RWPE1 (cell line): ENCODE results near the gene NEMP2.
"Not testable (repeated sequence)": the region's sequence is repeated elsewhere in the genome, so short reads cannot be mapped to it uniquely, and the experiment has no call there.

Experiments
- CTCF ChIA-PET: fragments of 350-600 bp; sonication (Branson Sonifier 250); formaldehyde crosslinking; extraction: SDS; loops from one replicate; lab custom pipeline; 2021; lab: Yijun Ruan, JAX
- POLR2A ChIA-PET: fragments of 400-600 bp; formaldehyde crosslinking; extraction: SDS; loops from one replicate; lab custom pipeline; 2020; ENCODE audit warnings: antibody characterized with exemption; ENCODE audit not compliant: low non-redundant PET; lab: Yijun Ruan, JAX
- DNase-seq: peaks from one replicate; pipeline ENCODE4 v3.0.0; 2012; ENCODE audit warnings: low spot score
- H3K27ac ChIP-seq: fragments of 450-650 bp; 2 replicates; pipeline ENCODE4 v1.5.1; 2017
- CTCF ChIP-seq: fragments of 450-650 bp; conservative IDR thresholded peaks from 2 replicates; pipeline ENCODE4 v1.5.1; 2017; ENCODE audit warnings: low read depth, mild to moderate bottlenecking

The NEMP2 gene

GRCh38 chr2:190503088-190503487 is 31.4 kb downstream of the NEMP2 start:
- no peak for TF ChIP-seq CTCF
- DNase-seq: no peak
- POLR2A ChIA-PET: no interaction called here
- CTCF ChIA-PET: no interaction called here
- no peak overlapping the region for H3K27ac ChIP-seq

- POLR2A ChIA-PET: no interaction called here
- no peak overlapping the region for H3K27ac ChIP-seq
- CTCF ChIA-PET: no interaction called here
- DNase-seq: no peak
- no peak for TF ChIP-seq CTCF
These were observed 32.7 kb downstream of the NEMP2 start for GRCh38 chr2:190501702-190502407.

GRCh38 chr2:190501231-190501630 is 33.3 kb downstream of the NEMP2 start:
- DNase-seq: no peak
- H3K27ac ChIP-seq: no peak overlapping the region
- ChIA-PET POLR2A (no interaction called here), CTCF (no interaction called here)
- no peak for TF ChIP-seq CTCF

GRCh38 chr2:190500054-190500502 is 34.4 kb downstream of the NEMP2 start:
- no peak overlapping the region for H3K27ac ChIP-seq
- ChIA-PET CTCF (no interaction called here), POLR2A (no interaction called here)
- no peak for DNase-seq
- TF ChIP-seq CTCF: no peak

- no peak for DNase-seq
- TF ChIP-seq CTCF: no peak
- CTCF ChIA-PET: no interaction called here
- H3K27ac ChIP-seq: no peak overlapping the region
- POLR2A ChIA-PET: no interaction called here
These were observed 35.2 kb downstream of the NEMP2 start for GRCh38 chr2:190499273-190499672.

GRCh38 chr2:190497428-190497827 is 37.1 kb downstream of the NEMP2 start:
- H3K27ac ChIP-seq: no peak overlapping the region
- POLR2A ChIA-PET: no interaction called here

GRCh38 chr2:190494600-190495227 is 39.8 kb downstream of the NEMP2 start:
- POLR2A ChIA-PET, H3K27ac ChIP-seq, CTCF ChIA-PET, DNase-seq: not testable (repeated sequence)

More at GRCh38 chr2:190497428-190497827, 37.1 kb downstream of the NEMP2 start:
- no peak for TF ChIP-seq CTCF
- no peak for DNase-seq
- CTCF ChIA-PET: no interaction called here
